GM12878 (cell line): Measurements from ENCODE around the gene GMPPA. TPM values are rescaled to one million over a fixed set of nuclear protein-coding genes. Genes with fewer than 3 reads are reported as not detected.

Experiments
- ATF7 ChIP-seq: fragments of 450-650 bp; IDR thresholded peaks from 2 replicates; pipeline ENCODE4 v1.6.1; 2016; ENCODE audit warnings: low read depth, mild to moderate bottlenecking
- BHLHE40 ChIP-seq, 2 experiments: fragments of 450-650 bp in 1 of 2; IDR thresholded peaks; 2 replicates each; pipeline ENCODE4 v1.6.1; 2011 to 2017; ENCODE audit warnings: low read depth in 2 of 2, borderline replicate concordance in 1 of 2, improper control_type of control experiment in 1 of 2, low read length in 1 of 2, mild to moderate bottlenecking in 1 of 2
- BMI1 ChIP-seq: fragments of 450-650 bp; IDR thresholded peaks from 2 replicates; pipeline ENCODE4 v1.6.1; 2016; ENCODE audit warnings: mild to moderate bottlenecking, moderate library complexity, borderline replicate concordance
- EED ChIP-seq: sonication (generic); IDR thresholded peaks from 2 replicates; pipeline ENCODE4 v1.6.1; 2016; ENCODE audit warnings: antibody characterized with exemption, low read depth
- EGR1 ChIP-seq, 2 experiments: IDR thresholded peaks; 1 replicate in 1 of 2; 2 replicates in 1 of 2; pipeline ENCODE4 v1.6.1; 2011 to 2012; ENCODE audit warnings: low read depth in 2 of 2, low read length in 2 of 2, borderline replicate concordance in 1 of 2, mild to moderate bottlenecking in 1 of 2, moderate library complexity in 1 of 2
- ETV6 ChIP-seq, 2 experiments: fragments of 450-650 bp in 1 of 2; IDR thresholded peaks in 1 of 2; conservative IDR thresholded peaks in 1 of 2; 2 replicates each; pipeline ENCODE4 v1.6.1; 2014; ENCODE audit warnings: antibody characterized with exemption in 1 of 2, borderline replicate concordance in 1 of 2, low read depth in 1 of 2, mild to moderate bottlenecking in 1 of 2, moderate library complexity in 1 of 2
- EZH2 ChIP-seq: IDR thresholded peaks from 2 replicates; pipeline ENCODE4 v1.6.1; 2012; ENCODE audit warnings: low read depth, mild to moderate bottlenecking, control low read depth, inconsistent platforms, low read length, borderline replicate concordance; ENCODE audit not compliant: control insufficient read depth
- FOS ChIP-seq: IDR thresholded peaks from 3 replicates; pipeline ENCODE4 v1.6.1; 2011; ENCODE audit warnings: borderline replicate concordance; ENCODE audit not compliant: insufficient read length; ENCODE audit errors: extremely low read depth
- IKZF2 ChIP-seq, 2 experiments: fragments of 450-650 bp; IDR thresholded peaks; 2 replicates each; pipeline ENCODE4 v1.6.1; 2017; ENCODE audit warnings: mild to moderate bottlenecking in 2 of 2, moderate library complexity in 2 of 2
- MEF2A ChIP-seq: IDR thresholded peaks from 2 replicates; pipeline ENCODE4 v1.6.1; 2011; ENCODE audit warnings: low read depth, mild to moderate bottlenecking, low read length, moderate library complexity; ENCODE audit not compliant: insufficient read depth
- NFYA ChIP-seq: IDR thresholded peaks from 2 replicates; pipeline ENCODE4 v1.6.1; 2011; ENCODE audit warnings: low read depth, mild to moderate bottlenecking, low read length, improper control_type of control experiment, borderline replicate concordance
- RFX5 ChIP-seq: IDR thresholded peaks from 2 replicates; pipeline ENCODE4 v1.6.1; 2011; ENCODE audit warnings: low read depth, low read length, improper control_type of control experiment
- SMARCA5 ChIP-seq: fragments of 450-650 bp; IDR thresholded peaks from 2 replicates; pipeline ENCODE4 v1.6.1; 2017; ENCODE audit warnings: mild to moderate bottlenecking
- SMC3 ChIP-seq: IDR thresholded peaks from 2 replicates; pipeline ENCODE4 v1.6.1; 2011; ENCODE audit warnings: low read length, improper control_type of control experiment, borderline replicate concordance
- TAF1 ChIP-seq: IDR thresholded peaks from 2 replicates; pipeline ENCODE4 v1.6.1; 2011; ENCODE audit warnings: mild to moderate bottlenecking, low read depth, low read length, borderline replicate concordance
- TCF7 ChIP-seq: IDR thresholded peaks from 2 replicates; pipeline ENCODE4 v1.6.1; 2014; ENCODE audit warnings: antibody characterized with exemption, borderline replicate concordance
- YBX1 ChIP-seq: fragments of 450-650 bp; IDR thresholded peaks from 2 replicates; pipeline ENCODE4 v1.6.1; 2016; ENCODE audit warnings: antibody characterized with exemption
- ZBTB33 ChIP-seq: fragments of 450-650 bp; IDR thresholded peaks from 2 replicates; pipeline ENCODE4 v1.6.1; 2017; ENCODE audit warnings: mild to moderate bottlenecking
- ZBTB4 ChIP-seq: fragments of 450-650 bp; formaldehyde crosslinking; IDR thresholded peaks from 2 replicates; pipeline ENCODE4 v1.4.0; 2022; ENCODE audit warnings: mild to moderate bottlenecking, moderate library complexity
- ZNF24 ChIP-seq: fragments of 450-650 bp; IDR thresholded peaks from 2 replicates; pipeline ENCODE4 v1.6.1; 2017; ENCODE audit warnings: antibody characterized with exemption, mild to moderate bottlenecking
- ZNF687 ChIP-seq: fragments of 450-650 bp; IDR thresholded peaks from 2 replicates; pipeline ENCODE4 v1.6.1; 2017; ENCODE audit warnings: mild to moderate bottlenecking, moderate library complexity
- polyA plus RNA-seq, 11 experiments: library from polyadenylated mRNA; depleted of rRNA in 4 of 11; unstranded in 6 of 11; stranded (reverse) in 5 of 11; fragments of >200 nt; fragmentation: Nextera tagmentation in 4 of 11; fragmentation: Illumina TruSeq in 1 of 11; extraction: Ambion mirVana in 4 of 11; extraction: Trizol in 1 of 11; gene quantifications; 1 replicate in 1 of 11; 2 replicates in 10 of 11; pipeline versions ENCODE4 v1.2.1 to v1.2.3, GENCODE V29; 2011 to 2016; ENCODE audit warnings: inconsistent platforms in 2 of 11, missing spikeins in 2 of 11, low read depth in 1 of 11
- total RNA-seq, 4 experiments: library from RNA; depleted of rRNA in 3 of 4; stranded (reverse); fragments of >200 nt in 3 of 4; fragmentation: Illumina TruSeq in 1 of 4; extraction: Trizol in 1 of 4; gene quantifications; 2 replicates each; pipeline versions ENCODE4 v1.2.1 to v1.2.3, GENCODE V29; 2013 to 2021

Gene GMPPA
- total and polyA plus RNA-seq, 10 of the 15 experiments (the other 5 are each of a cell fraction or from before 2014, with no cell fraction given) = 1.9 to 83.2 (median 45.0) TPM

- no peak for TF ChIP-seq ZBTB33
- TF ChIP-seq TCF7 = no peak
- no peak for TF ChIP-seq BMI1
- no peak for TF ChIP-seq ZBTB4 (CRISPR knock-in tag)
- TF ChIP-seq SMC3 = no peak
- TF ChIP-seq YBX1 = no peak
- TF ChIP-seq EGR1 (IDR thresholded peaks at IDR 0.05; ENCODE audit: borderline replicate concordance in 1 of 2, low read depth in 2 of 2, low read length in 2 of 2) = no peak
- TF ChIP-seq EED = no peak
- TF ChIP-seq TAF1 = peak; percentile 95
- no peak for TF ChIP-seq NFYA
- TF ChIP-seq ATF7 = no peak
- TF ChIP-seq BHLHE40 (IDR thresholded peaks at IDR 0.05; ENCODE audit: borderline replicate concordance in 1 of 2, low read depth in 2 of 2, low read length in 1 of 2) = peak; percentile 77
- TF ChIP-seq ZNF24 = no peak
- TF ChIP-seq FOS = no peak
- TF ChIP-seq MEF2A = no peak
- no peak for TF ChIP-seq IKZF2 (IDR thresholded peaks at IDR 0.05)
- TF ChIP-seq ZNF687 = no peak
- TF ChIP-seq ETV6 (conservative IDR thresholded peaks at IDR 0.05 in 1 of 2, IDR thresholded peaks at IDR 0.05 in 1 of 2; ENCODE audit: borderline replicate concordance in 1 of 2, low read depth in 1 of 2) = no peak
- TF ChIP-seq RFX5 = no peak
- TF ChIP-seq EZH2 = no peak
- TF ChIP-seq SMARCA5 = no peak
Observed at GRCh38 chr2:219498280-219499057, at the start of gene GMPPA (continued).
